ENCODE results near the gene KRTAP3-3. TPM values are rescaled to one million over a fixed set of nuclear protein-coding genes. Genes with fewer than 3 reads are reported as not detected.
"Not testable (repeated sequence)": the region's sequence is repeated elsewhere in the genome, so short reads cannot be mapped to it uniquely, and the experiment has no call there.

The KRTAP3-3 gene
- polyA plus RNA-seq, 3 donors: not detected

DNA sequence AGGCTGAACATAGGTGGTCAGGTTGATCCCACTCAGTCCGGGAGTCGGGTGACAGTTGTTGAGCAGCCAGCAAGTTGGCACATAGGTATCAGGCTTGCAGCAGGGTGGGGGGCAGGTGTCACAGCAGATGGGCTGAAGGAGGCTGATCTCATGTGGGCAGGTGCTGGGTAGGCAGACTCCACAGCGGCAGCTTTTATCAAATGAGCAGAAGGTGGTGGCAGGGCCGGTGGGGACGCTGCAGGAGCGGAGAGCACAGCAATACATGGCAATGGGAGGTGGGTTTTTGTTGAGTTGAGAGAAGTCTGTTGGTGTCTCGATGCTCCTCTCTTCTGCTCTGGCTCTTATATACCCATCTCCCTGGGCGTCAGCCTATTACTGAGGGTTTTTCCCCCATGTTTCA is 14.8 kb upstream of the KRTAP3-3 start, which contains the start of gene KRTAP3-1:
Gene KRTAP3-1, minus strand, starts transcription at position 318 of the 400 bp plus-strand sequence. Its CDS starts 54 bp downstream, at position 264.
- no peak for DNase-seq (ENCODE audit: low read depth in 3 of 3, low spot score in 2 of 3)

DNA sequence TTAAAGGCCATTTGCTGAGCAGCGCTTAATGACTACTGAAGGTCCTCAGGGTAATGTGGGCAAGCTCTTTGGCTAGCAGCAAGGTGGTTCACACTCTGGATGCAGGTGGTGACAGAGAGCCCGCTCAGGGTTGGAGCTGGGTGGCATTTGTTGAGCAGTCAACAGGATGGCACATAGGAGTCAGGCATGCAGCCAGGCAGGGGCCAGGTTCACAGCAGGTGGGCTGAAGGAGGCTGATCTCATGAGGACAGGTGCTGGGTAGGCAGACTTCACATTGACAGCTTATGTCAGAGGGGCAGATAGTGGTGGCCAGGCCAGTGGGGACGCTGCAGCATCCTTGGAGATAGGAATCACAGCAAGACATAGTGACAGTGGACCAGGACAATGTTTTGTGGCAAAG is 10.4 kb upstream of the KRTAP3-3 start:
- DNase-seq (ENCODE audit: low read depth in 3 of 3, low spot score in 2 of 3): no peak

DNA sequence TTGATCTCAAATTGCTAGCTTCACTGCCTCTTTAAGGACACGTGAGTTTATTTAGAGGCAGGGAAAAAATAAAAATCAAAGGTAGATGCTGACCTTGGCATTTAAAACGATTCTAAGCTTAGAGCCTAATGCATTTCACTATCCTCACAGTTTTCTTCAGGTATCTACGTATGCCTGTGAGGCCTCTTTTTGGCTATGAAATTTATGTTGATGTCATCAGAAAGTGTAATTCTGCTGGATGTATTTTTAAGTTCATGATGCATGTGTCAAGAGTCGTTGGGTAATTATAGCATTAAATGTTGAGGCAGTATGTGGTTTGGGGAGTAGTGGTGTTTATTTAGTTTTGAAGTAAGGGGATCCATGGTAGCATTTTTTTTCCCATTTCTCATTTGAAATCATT is 10.0 kb upstream of the KRTAP3-3 start:
- no peak for DNase-seq (ENCODE audit: low read depth in 3 of 3, low spot score in 2 of 3)

DNA sequence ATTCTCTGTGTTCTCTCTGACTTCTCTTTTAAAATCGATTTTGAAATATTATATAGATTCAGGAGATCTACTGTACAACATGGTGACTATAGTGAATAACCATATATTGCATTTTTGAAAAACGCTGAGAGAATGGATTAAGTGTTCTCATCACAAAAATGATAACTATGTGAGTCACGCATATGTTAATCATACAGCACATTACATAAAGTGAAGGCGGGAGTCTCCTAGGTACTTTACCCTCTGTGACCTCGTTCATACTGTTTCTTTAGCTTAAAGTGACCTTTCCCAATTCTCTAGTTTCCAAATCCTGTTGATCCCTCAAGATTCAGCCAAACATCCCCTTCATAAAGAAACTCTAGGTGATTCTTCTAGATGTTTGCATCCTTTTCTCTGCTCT is 8.8 kb upstream of the KRTAP3-3 start:
- DNase-seq (ENCODE audit: low read depth in 3 of 3, low spot score in 2 of 3): no peak

DNA sequence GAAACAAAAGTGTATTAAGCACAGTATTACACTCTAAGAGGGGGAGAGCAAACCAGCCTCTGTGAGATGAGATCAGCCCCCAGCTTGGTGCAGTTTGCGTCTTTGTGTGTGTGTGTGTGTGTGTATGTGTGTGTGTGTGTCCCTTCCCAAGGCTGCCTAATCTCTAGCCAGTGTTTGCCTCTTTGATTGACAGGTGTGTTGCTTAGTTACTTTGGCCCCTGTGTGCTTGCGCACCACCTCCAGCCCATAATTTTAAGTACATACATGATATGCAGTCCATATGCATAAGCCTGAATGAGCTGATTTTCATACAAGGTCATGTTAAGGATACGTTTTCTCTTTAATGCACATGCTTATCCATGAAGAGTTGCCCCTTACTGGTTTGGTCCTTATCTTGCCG is 7.8 kb upstream of the KRTAP3-3 start:
- no peak for DNase-seq (ENCODE audit: low read depth in 3 of 3, low spot score in 2 of 3)

DNA sequence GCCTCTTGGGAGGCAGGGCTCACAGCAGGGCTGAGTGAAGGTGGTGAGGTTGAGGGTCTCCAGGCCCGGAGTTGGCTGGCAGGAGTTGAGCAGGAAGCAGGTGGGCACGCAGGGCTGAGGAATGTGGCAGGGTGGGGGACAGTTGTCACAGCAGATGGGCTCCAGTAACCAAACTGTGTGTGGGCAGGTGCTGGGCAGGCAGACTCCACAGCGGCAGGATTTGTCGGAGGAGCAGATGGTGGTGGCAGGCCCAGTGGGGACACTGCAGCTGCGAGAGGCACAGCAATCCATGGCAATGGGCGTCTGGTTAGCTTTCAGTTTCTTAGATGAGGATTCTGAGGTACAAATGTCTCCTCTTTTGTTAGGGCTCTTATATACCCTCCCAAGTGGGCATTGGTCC is 5.6 kb upstream of the KRTAP3-3 start, which contains the start of gene KRTAP3-2:
Gene KRTAP3-2, minus strand, starts transcription at position 344 of the 400 bp plus-strand sequence. Its CDS starts 53 bp downstream, at position 291.
- DNase-seq (ENCODE audit: low read depth in 3 of 3, low spot score in 2 of 3): not testable (repeated sequence)

DNA sequence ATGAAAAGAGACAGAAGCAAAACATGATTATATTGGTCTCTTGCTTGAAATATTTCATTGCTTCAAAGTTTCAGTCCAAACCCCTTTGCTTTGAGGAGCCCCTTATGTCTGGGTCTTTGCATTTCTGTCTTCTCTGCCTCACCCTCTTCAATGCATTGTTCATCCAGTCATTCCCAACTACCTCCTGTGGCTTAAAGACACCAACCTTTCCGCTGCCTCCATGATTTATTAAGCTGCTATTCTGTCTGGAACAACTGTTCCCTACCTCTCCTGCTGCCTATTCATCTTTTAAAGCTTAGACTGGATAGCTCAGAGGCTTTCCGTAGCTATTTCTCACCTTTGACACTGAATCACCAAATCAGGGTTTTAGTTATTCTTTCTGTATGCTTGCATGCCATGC is 3.4 kb upstream of the KRTAP3-3 start:
- no peak for DNase-seq (ENCODE audit: low read depth in 3 of 3, low spot score in 2 of 3)

DNA sequence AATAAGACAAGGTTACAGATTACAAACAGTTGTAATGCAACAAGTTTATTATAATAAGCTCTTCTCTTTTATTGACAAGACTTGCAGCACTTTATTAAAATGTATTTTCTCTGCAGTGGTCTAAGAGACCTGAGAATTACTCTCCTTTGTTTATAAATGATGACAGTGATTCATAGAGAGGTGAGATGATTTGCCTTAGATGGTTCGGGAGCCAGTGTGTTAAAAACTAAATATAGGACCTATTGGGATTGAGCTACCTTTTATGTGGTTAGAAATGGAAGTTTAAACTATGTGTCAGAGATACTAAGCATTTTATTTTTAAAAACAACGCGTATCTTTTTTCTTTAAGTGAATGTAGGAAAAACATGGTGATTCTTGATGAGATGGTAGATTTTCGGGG is 2.9 kb upstream of the KRTAP3-3 start:
- no peak for DNase-seq (ENCODE audit: low read depth in 3 of 3, low spot score in 2 of 3)

DNA sequence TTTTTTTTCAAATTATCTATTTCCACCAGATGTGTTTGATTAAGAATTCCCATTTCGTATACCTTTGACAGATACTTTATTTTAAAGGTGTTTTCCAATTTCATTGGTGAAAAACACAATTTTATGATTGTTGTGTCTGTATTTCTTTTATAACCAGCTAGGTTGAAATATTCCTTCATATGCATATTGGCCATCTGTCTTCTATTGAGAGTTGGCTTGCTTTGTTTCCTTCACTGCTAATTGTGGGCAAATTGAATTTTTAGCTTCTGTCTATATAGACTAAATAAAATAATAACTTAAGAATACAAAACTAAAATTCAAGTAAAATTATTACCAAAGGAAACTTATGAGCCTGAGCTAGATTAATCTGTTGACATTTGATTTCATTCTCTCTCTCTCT is 1.2 kb upstream of the KRTAP3-3 start:
- no peak for DNase-seq (ENCODE audit: low read depth in 3 of 3, low spot score in 2 of 3)

DNA sequence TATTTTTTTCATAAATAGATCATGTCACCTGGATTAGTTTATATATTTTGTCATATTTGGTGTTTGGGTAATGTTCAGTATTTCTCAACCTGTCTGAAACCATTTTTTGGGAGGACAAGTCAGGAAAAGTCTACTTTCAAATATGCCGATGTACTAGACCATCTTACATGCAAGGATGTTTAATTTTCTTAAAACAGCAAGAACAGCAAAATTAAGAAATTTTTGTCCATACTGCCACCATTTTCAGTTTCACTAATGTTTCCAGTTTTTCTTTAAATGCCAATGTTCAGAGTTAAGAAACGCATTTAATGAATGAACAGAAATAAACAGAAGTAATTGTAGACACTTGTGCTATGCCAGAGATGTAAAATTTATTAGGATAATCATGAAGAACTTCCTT is 880 bp downstream of the KRTAP3-3 start:
- DNase-seq (ENCODE audit: low read depth in 3 of 3, low spot score in 2 of 3): no peak

DNA sequence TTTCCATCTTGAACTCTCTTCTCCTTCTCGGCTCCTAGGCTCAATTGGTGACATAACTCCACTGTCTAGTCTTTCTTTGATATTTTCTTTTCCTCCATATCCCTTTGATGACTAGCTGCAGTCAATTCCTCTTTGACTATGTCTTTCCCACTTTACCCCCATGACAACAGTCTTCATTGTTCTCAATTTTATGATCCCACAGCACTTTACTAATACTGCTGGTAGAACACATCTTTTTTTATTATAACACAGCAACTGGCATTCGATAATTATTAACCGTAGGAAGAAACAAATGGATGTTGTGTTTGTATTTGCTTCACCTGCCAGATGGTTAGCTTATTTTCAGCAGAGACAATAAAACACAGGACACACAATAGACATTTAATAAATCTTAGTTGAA is 1.3 kb downstream of the KRTAP3-3 start:
- no peak for DNase-seq (ENCODE audit: low read depth in 3 of 3, low spot score in 2 of 3)

DNA sequence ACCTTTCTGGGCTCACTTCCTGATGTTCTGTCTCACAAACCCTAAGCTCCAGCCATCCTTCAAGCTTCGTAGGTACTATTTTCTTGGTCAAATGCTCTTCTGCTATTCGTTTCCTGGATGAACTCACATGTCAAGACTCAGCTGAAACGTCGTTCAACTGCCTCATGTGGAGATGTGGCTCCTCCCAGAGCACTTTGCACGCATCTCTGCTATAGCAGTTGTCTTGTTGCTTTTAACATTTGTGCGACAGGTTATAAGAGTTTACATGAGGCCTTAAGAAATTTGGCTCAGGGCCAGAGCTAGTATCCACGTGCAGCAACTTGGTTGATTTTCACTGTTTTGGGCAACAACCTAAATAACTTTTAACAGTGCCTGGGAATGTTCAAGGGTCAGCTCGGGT is 7.0 kb downstream of the KRTAP3-3 start:
- no peak for DNase-seq (ENCODE audit: low read depth in 3 of 3, low spot score in 2 of 3)

DNA sequence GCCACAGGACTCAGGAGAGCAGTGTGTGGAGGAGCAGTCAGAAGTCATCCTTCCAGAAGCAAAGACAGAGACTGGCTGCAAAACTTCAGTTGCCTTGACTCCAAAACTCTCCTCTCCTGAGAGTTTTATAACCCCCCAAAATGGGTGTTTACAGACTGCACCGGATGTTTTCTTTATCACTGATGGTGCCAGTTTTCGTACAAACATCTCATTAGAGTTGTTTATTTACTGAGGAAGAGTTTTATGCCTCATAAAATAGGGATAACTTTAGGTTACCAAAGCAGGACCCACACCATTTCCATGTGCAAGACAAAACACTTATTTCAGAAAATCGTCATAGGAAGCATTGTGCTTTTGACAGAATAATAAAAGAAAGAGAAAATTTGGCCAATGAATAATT is 9.7 kb downstream of the KRTAP3-3 start, which contains the start of gene KRT40:
Gene KRT40, minus strand, starts transcription at position 101 of the 400 bp plus-strand sequence. Its CDS starts 53 bp downstream, at position 48.
- DNase-seq (ENCODE audit: low read depth in 3 of 3, low spot score in 2 of 3): no peak

DNA sequence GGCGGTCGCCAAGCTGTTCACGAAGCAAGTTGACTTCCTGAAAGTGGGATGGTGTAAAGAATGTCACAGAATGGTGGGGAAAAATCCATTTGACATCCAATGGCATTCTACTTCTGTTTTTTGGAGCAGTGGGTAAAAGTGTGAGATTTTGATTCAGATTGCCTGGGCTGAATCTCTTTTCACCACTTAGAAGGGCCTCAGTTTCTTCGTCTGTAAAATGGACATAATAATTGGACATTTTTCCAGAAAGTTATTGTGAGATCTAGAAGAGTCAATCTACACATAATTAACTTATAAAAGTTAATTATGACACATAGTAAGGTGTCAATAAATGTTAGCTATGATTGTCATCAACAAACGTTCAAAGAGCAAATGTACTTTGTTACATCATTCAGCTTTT is 12.8 kb downstream of the KRTAP3-3 start:
- DNase-seq (ENCODE audit: low read depth in 3 of 3, low spot score in 2 of 3): no peak

DNA sequence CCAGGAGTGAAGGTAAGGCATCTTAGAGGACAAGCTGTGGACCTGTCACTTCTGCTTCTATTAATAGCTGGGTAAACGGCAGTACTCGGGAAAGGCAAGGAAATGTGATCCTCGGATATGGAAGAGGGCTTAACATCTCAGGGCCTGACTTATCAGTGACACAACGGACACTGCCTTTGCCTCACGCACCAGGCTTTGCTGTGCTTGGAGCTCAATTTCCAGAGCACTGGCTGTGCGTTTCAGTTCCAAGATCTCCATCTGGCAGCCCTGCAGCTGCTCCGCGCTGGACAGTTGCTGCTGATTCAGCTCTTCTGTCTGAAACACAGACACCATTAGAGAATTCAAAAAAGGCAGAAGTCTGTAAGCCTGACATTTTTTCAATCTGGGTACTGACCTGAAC is 13.4 kb downstream of the KRTAP3-3 start:
- DNase-seq (ENCODE audit: low read depth in 3 of 3, low spot score in 2 of 3): peak in 1 of 3 donors; percentile 10

DNA sequence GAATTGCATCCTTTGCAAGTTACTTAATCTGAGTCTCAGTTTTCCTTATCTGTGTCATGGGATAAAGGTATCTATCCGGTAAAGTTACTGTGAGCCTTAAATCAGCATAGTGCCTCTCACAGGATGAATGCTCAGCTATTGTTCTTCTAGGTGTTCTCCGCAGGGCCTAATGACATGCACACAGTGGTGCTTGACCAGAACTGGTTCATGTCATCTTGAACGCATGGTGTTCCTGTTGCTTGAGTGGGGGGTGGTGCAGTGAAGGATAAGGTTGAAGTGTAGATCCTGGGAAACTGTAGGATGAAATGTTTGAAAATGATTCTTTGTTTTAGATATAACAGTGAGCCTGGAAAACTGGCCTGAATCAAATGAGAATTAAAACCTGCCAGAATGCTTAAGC is 13.8 kb downstream of the KRTAP3-3 start:
- no peak for DNase-seq (ENCODE audit: low read depth in 3 of 3, low spot score in 2 of 3)

DNA sequence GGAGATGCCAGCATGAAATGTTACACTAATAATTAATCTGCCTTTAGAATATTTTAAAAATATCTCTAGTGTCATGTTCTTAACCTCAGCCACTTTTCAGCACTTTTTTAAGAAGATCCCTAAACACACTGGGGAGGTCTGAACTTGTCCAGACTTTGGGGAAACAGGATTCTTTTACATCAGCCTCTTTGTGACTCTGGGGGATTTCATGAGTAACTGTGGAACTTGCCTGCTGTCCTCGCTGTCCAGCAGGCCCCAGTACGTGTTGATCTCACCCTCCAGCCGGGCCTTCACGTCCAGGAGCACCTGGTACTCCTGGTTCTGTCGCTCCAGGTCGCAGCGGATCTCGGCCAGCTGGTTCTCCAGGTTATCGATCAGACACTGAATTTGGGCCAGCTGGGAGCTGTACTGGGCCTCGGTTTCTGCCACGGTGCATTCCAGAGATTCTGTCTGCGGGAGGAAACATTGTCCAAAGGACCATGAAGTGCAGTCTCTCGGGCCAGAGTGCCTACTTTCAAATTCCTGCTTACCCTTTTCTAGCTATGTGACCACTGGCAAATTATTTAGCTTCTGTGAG is 15.3 kb downstream of the KRTAP3-3 start:
- DNase-seq (ENCODE audit: low read depth in 3 of 3, low spot score in 2 of 3): no peak

DNA sequence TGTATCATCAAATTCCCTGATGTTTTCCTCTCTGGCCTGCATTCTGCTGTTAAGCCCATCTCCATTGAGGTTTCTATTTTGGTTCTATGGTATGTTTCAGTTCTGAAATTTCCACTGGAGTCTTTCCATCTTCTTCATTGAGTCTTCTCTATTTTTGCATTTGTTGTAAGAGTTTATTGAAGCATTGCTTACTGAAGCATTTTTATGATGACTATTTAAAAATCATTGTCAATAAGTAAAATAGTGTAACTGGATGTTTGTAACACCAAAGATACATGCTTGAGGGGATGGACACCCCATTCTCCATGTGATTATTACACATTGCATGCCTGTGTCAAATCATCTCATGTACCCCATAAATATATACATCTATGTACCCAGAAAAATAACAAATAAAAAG is 18.4 kb downstream of the KRTAP3-3 start:
- DNase-seq (ENCODE audit: low read depth in 3 of 3, low spot score in 2 of 3): no peak

DNA sequence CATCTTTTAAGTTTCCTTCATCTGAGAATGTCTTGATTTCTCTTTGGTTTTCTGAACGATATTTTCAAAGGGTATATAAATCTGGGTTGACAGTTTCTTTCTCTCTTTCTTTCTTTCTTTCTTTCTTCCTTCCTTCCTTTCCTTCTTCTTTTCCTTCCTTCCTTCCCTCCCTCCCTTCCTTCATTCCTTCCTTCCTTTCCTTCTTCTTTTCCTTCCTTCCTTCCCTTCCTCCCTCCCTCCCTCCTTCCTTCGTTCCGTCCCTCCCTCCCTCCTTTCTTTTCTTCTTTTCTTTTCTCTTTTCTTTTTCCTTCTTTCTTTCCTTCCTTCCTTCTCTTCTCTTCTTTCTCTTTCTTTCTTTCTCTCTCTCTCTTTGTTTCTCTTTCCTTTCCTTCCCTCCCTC is 19.6 kb downstream of the KRTAP3-3 start:
- no peak for DNase-seq (ENCODE audit: low read depth in 3 of 3, low spot score in 2 of 3)

DNA sequence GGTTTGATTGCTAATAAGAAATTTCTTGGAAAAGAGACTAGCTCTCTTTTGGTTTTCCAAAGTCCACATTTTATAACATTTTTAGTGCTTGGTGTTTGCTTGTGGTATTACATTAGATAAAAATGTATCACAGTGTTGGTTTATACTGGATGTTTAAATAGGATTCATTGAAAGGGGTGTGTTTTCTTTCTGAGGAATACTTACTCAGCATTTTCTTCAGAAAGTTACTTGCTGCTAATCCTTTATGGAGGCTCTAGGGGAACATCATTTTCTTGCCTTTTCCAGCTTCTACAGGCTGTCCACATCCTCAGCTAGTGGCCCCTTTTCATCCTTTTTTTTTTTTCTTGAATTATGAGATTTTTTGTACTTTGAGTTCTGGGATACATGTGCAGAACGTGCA is 26.4 kb downstream of the KRTAP3-3 start:
- DNase-seq (ENCODE audit: low read depth in 3 of 3, low spot score in 2 of 3): no peak

DNA sequence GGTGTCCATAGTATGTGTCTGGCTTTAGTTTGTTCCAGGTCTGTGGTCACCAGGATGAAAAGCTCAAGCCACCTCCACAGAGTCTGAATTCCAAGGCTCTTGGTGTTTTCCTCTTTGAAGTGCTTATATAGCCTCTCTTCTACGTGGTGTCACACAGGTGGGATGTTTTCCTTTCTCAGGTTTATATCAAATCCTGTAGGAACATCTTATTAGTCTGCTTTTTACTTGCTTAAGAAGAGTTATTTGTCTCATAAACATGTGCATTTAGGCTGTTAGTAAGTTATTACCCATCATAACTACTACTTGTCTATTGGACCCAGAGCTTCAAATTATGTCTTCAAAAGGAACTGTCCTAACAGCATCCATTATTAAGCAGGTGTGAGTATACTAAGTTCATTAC is 27.1 kb downstream of the KRTAP3-3 start, which contains the start of gene KRT39:
Gene KRT39, minus strand, starts transcription at position 101 of the 400 bp plus-strand sequence. Its CDS starts 92 bp downstream, at position 9.
- no peak for DNase-seq (ENCODE audit: low read depth in 3 of 3, low spot score in 2 of 3)

DNA sequence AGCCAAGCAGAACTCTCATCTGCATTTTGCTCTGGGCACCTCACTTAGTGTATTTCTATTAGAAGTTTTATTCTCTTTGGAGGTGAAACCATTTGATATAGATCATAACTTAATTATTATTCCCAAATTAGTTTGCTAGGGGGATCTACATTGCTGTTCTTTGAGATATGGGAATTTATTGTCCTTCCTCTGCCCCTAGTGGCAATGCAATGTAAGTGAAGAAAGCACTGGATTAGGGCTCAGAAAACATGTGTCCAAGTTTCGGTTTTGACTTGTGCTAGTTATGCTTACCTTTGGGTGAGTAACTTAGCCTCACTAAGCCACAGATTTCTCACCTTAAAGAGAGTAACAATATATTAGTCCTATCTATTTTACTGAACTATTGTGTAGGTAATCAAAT is 30.1 kb downstream of the KRTAP3-3 start:
- no peak for DNase-seq (ENCODE audit: low read depth in 3 of 3, low spot score in 2 of 3)

DNA sequence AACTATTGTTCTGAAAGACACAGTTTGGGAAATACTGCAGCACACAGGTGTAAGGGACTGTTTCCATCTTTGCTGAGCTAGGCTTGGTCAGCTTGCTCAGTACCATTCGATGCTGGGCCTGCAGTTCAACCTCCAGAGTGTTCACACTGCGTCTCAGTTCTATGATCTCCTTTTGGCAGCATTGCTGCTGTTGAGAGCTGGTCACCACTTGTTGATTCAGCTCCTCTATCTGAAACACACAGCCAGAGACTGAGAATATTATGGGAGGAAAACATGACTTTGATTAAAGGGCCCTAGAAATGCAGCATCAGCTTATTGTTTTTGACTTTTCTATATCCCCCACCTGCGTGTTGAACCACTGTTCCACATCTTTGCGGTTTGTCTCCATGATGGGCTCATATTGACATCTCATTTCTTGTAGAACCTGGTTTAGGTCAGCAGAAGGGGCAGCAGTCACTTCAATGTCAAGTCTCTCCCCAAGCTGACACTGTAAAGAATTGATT is 31.9 kb downstream of the KRTAP3-3 start:
- DNase-seq (ENCODE audit: low read depth in 3 of 3, low spot score in 2 of 3): no peak
